ENCODE results near the gene LRRC8A. TPM values are rescaled to one million over a fixed set of nuclear protein-coding genes. Genes with fewer than 3 reads are reported as not detected.

Gene LRRC8A
- total RNA-seq, 2 donors from 2014 or later = 19.2 to 20.1 TPM

DNA sequence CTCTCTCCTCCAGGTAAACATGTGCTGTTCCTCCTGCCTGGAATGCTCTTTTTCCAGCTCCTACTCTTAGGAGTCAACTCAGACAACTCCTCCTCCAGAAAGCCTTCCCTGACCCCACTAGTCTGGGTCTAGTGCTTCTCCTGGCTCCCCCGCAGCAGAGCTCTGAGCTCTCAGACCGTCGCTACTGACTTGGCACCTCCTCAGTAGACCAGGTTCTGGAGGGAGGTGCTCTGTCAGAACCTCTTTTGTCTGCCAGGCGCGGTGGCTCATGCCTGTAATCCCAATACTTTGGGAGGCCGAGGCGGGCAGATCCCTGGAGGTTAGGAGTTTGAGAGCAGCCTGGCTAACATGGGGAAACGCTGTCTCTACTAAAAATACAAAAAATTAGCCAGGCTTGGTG lies 3.4 kb downstream of the LRRC8A start:
- DNase-seq = no peak
- Mint-ChIP-seq H3K9me3 (no peaks in the 10 kb centered on the region), H3K4me3 (no peak overlapping the region), H3K36me3 (ENCODE audit: insufficient read depth in 2 of 2) (peaks cover 0 to 11% of the 10 kb centered on the region in 2 donors), H3K27me3 (ENCODE audit: low read depth) (no peaks in the 10 kb centered on the region), H3K27ac (peak overlapping the region; percentile 85), H3K4me1 (ENCODE audit: low read depth) (peaks cover 50% of the 10 kb centered on the region)
- no peak for ATAC-seq (replicated peaks in 1 of 2)

- DNase-seq = no peak
- no peak overlapping the region for H3K4me3 Mint-ChIP-seq
- H3K4me1 Mint-ChIP-seq (ENCODE audit: low read depth) = peaks cover 46% of the 10 kb centered on the region
- peak overlapping the region; percentile 85 for H3K27ac Mint-ChIP-seq
- H3K9me3 Mint-ChIP-seq = no peaks in the 10 kb centered on the region
- no peaks in the 10 kb centered on the region for H3K27me3 Mint-ChIP-seq (ENCODE audit: low read depth)
- ATAC-seq (replicated peaks in 1 of 2) = no peak
- H3K36me3 Mint-ChIP-seq (ENCODE audit: insufficient read depth in 2 of 2) = peaks cover 0 to 10% of the 10 kb centered on the region in 2 donors
Measured at GRCh38 chr9:128885798-128886197, 3.9 kb downstream of the LRRC8A start.

DNA sequence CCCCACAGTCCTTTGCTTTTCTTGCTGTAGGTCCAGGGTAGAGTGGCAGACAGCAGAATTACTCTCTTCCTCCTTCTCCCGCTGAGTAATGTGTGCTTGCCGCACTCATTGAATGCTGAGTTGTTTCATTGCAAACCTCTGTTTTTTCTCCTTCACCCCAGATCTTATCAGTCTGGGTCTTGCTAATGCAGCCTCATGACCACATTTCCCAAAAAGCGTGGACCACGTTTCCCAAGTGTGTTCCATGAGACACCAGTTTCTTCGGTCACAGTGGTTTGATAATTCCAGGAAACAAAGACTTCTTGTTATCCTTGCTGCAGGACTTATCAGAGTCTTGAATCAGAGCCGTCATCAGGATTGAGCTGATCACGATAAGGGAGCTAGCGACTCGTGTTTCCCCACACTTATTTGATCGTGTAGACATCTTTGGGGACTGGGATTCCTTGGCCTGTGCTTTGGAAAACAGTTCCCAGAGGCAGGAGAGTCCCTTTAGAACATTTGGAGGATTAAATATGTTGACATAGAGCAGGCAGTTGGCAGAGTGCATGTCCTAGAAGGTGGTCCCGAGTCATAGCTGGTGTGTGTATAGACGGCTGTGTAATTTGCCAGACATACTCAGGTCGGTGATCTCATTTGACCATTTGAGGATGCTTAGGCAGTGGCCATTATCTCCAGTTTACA lies 4.4 kb downstream of the LRRC8A start:
- Mint-ChIP-seq H3K4me1 (ENCODE audit: low read depth) (peaks cover 41% of the 10 kb centered on the region), H3K27ac (no peak overlapping the region), H3K4me3 (no peak overlapping the region)

GRCh38 chr9:128887049-128887448 lies 5.1 kb downstream of the LRRC8A start:
- H3K4me3 Mint-ChIP-seq = no peak overlapping the region
- no peak overlapping the region for H3K27ac Mint-ChIP-seq
- peaks cover 0 to 10% of the 10 kb centered on the region in 2 donors for H3K36me3 Mint-ChIP-seq (ENCODE audit: insufficient read depth in 2 of 2)
- ATAC-seq (replicated peaks in 1 of 2) (no peak), DNase-seq (no peak)
- H3K4me1 Mint-ChIP-seq (ENCODE audit: low read depth) = peaks cover 47% of the 10 kb centered on the region
- H3K27me3 Mint-ChIP-seq (ENCODE audit: low read depth) = no peaks in the 10 kb centered on the region
- H3K9me3 Mint-ChIP-seq = no peaks in the 10 kb centered on the region

More for the DNA sequence above, 4.4 kb downstream of the LRRC8A start:
- Mint-ChIP-seq H3K9me3 (no peaks in the 10 kb centered on the region), H3K36me3 (ENCODE audit: insufficient read depth in 2 of 2) (peaks cover 0 to 10% of the 10 kb centered on the region in 2 donors), H3K27me3 (ENCODE audit: low read depth) (no peaks in the 10 kb centered on the region)
- DNase-seq = no peak
- ATAC-seq (replicated peaks in 1 of 2) = no peak

- H3K9me3 Mint-ChIP-seq = no peaks in the 10 kb centered on the region
- DNase-seq = no peak
- H3K27ac Mint-ChIP-seq = no peak overlapping the region
- peaks cover 48% of the 10 kb centered on the region for H3K4me1 Mint-ChIP-seq (ENCODE audit: low read depth)
- no peaks in the 10 kb centered on the region for H3K27me3 Mint-ChIP-seq (ENCODE audit: low read depth)
- H3K4me3 Mint-ChIP-seq = no peak overlapping the region
- no peak for ATAC-seq (replicated peaks in 1 of 2)
- peaks cover 0 to 7% of the 10 kb centered on the region in 2 donors for H3K36me3 Mint-ChIP-seq (ENCODE audit: insufficient read depth in 2 of 2)
Measured at GRCh38 chr9:128887914-128888350, 6.0 kb downstream of the LRRC8A start.

DNA sequence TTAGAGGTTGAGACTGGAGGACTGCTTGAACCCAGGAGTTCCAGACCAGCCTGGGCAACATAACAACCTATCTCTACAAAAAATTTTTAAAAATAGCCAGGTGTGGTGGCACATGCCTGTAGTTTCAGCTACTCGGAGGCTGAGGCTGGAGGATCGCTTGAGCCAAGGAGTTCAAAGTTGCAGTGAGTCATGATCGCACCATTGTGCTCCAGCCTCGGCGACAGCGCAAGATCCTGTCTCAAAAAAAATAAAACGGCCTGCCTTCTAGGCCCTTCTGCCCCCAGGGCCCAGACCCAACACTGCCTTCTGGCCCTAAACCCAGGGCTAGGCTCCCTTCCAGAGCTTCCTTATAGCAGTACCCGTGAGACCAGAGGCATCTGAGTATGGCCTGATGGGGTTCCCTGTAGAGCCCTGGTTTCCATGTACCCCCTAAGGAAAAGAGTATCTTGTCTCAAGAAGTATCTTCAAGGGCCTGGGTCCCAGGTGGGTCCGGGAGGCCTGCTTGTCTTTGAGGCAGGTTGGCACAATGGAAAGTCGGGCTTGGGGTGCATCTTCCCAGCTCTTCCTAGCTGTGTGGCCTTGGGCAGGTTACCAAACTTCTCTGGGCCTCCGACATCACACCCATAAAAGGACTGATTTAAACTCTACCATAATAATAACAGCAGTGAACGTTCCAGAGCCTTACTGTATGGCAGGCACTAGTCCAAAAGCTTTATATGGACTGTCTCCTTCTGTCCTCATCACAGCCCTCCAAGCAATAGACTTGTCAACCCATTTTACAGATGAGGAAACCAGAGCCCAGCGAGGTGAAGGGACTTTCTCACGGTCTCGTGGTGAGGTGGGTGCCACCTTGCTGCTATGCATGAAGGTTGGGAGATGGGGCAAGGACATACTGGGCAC lies 9.6 kb downstream of the LRRC8A start:
- Mint-ChIP-seq H3K36me3 (ENCODE audit: insufficient read depth in 2 of 2) (peaks cover 3 to 8% of the 10 kb centered on the region in 2 donors), H3K4me1 (ENCODE audit: low read depth) (peaks cover 40% of the 10 kb centered on the region), H3K9me3 (no peaks in the 10 kb centered on the region), H3K4me3 (no peak overlapping the region), H3K27ac (peak overlapping the region; percentile 18), H3K27me3 (ENCODE audit: low read depth) (no peaks in the 10 kb centered on the region)
- ATAC-seq (replicated peaks in 1 of 2) = no peak
- DNase-seq = no peak

DNA sequence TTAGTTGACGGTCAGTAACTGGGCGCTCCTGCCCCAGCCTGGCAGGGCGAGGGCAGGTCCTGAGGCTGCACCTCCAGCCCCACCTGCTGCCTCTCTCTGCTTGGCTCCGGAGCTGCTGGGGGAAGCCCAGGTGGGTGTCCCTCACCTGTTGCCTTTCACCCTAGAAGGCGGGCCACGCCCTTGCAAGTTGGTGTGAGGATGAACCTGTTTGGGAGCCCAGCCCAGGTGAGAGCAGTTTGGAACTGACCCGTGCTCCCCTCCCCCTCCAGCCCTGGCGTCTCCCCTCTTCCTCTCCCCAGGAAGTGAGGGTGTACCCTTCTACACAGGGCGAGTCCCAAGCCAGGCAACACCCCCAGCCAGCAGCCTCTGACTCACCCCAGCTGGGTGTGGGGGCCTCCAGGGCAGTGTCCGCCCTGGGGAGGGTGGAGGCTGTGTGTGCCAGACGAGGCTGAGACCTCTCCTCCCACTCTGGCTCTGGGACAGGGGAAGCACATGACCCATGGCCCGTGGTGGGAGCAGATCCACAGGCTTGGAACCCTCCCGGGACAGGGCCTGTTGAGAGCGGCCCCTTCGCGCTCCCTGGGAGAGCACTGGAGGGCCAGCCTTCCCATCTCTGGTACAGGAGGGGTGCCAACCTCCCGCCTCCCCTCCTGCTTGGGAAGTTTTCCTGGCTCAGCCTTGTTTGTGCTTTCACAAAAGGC lies 10.4 kb downstream of the LRRC8A start:
- Mint-ChIP-seq H3K4me1 (ENCODE audit: low read depth) (peaks cover 43% of the 10 kb centered on the region), H3K27ac (no peak overlapping the region)
- peak; percentile 79 to 84 for ATAC-seq (replicated peaks in 1 of 2)

DNA sequence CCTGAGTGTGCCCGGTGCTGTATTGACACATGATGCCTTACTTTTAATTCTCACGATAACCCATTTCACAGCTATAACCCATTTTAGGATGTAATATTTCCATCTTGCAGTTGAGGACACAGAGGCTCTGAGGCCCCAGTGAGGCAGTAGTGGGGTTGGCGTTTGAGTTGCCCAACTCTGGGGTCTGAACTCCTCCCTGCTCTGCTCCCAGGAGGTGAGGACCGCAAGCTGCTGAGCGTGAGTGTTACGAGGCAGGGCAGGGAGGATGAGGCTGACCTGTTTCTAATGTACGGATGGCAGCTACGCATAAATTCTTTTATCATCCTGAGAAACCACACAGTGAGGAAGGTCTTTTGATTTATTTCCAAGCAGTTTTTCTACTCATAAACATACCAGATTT lies 11.4 kb downstream of the LRRC8A start:
- no peak overlapping the region for H3K4me3 Mint-ChIP-seq
- no peaks in the 10 kb centered on the region for H3K9me3 Mint-ChIP-seq
- peak overlapping the region; percentile 5 for H3K27ac Mint-ChIP-seq
- H3K27me3 Mint-ChIP-seq (ENCODE audit: low read depth) = no peaks in the 10 kb centered on the region
- H3K4me1 Mint-ChIP-seq (ENCODE audit: low read depth) = peaks cover 51% of the 10 kb centered on the region
- peaks cover 3 to 15% of the 10 kb centered on the region in 2 donors for H3K36me3 Mint-ChIP-seq (ENCODE audit: insufficient read depth in 2 of 2)
- DNase-seq (no peak), ATAC-seq (replicated peaks in 1 of 2) (no peak)

More for the DNA sequence above, 10.4 kb downstream of the LRRC8A start:
- H3K27me3 Mint-ChIP-seq (ENCODE audit: low read depth) = no peaks in the 10 kb centered on the region
- peaks cover 3 to 10% of the 10 kb centered on the region in 2 donors for H3K36me3 Mint-ChIP-seq (ENCODE audit: insufficient read depth in 2 of 2)
- peak in 1 of 2 donors; percentile 25 for DNase-seq
- no peaks in the 10 kb centered on the region for H3K9me3 Mint-ChIP-seq
- no peak overlapping the region for H3K4me3 Mint-ChIP-seq

- Mint-ChIP-seq H3K9me3 (no peaks in the 10 kb centered on the region), H3K4me3 (no peak overlapping the region), H3K27ac (peak overlapping the region; percentile 35), H3K4me1 (ENCODE audit: low read depth) (peaks cover 60% of the 10 kb centered on the region), H3K27me3 (ENCODE audit: low read depth) (no peaks in the 10 kb centered on the region), H3K36me3 (ENCODE audit: insufficient read depth in 2 of 2) (peaks cover 3 to 12% of the 10 kb centered on the region in 2 donors)
- no peak for DNase-seq
- ATAC-seq (replicated peaks in 1 of 2) = no peak
Measured at GRCh38 chr9:128894764-128895163, 12.8 kb downstream of the LRRC8A start.

- Mint-ChIP-seq H3K4me3 (no peak overlapping the region), H3K4me1 (ENCODE audit: low read depth) (peaks cover 68% of the 10 kb centered on the region)
Measured at GRCh38 chr9:128895556-128895955, 13.6 kb downstream of the LRRC8A start.

DNA sequence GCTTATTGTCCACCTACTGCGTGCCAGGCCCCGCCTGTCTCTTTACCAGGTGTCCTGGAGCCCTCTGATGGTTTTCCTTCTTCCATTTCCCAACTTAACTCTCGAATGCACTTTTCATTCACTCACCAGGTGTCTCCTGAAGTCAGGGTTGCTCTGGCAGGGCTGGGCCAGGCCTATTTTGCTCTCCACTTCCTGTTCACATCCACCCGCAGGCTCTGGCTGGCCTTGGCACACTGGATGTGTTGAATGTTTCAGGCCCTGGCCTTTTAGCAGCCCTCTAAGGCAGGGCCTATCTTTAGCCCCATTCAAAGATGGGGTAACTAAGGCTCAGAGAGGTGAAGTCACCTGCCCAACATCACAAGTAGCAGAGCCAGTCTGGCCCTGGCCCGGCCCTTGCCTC lies 16.4 kb downstream of the LRRC8A start:
- Mint-ChIP-seq H3K36me3 (ENCODE audit: insufficient read depth in 2 of 2) (peaks cover 3 to 10% of the 10 kb centered on the region in 2 donors), H3K4me1 (ENCODE audit: low read depth) (peaks cover 75% of the 10 kb centered on the region), H3K4me3 (no peak overlapping the region), H3K9me3 (no peaks in the 10 kb centered on the region), H3K27me3 (ENCODE audit: low read depth) (no peaks in the 10 kb centered on the region), H3K27ac (peak overlapping the region; percentile 58)
- DNase-seq = no peak
- ATAC-seq (replicated peaks in 1 of 2) = no peak

More at GRCh38 chr9:128895556-128895955, 13.6 kb downstream of the LRRC8A start:
- no peak for DNase-seq
- peak overlapping the region; percentile 42 for H3K27ac Mint-ChIP-seq
- peaks cover 3 to 10% of the 10 kb centered on the region in 2 donors for H3K36me3 Mint-ChIP-seq (ENCODE audit: insufficient read depth in 2 of 2)
- no peaks in the 10 kb centered on the region for H3K9me3 Mint-ChIP-seq
- no peak for ATAC-seq (replicated peaks in 1 of 2)
- H3K27me3 Mint-ChIP-seq (ENCODE audit: low read depth) = no peaks in the 10 kb centered on the region

- peaks cover 79% of the 10 kb centered on the region for H3K4me1 Mint-ChIP-seq (ENCODE audit: low read depth)
- peaks cover 3 to 10% of the 10 kb centered on the region in 2 donors for H3K36me3 Mint-ChIP-seq (ENCODE audit: insufficient read depth in 2 of 2)
- H3K27ac Mint-ChIP-seq = peak overlapping the region; percentile 97
Measured at GRCh38 chr9:128898845-128899565, 17.1 kb downstream of the LRRC8A start.

More at GRCh38 chr9:128898845-128899565, 17.1 kb downstream of the LRRC8A start:
- H3K9me3 Mint-ChIP-seq = no peaks in the 10 kb centered on the region
- H3K27me3 Mint-ChIP-seq (ENCODE audit: low read depth) = no peaks in the 10 kb centered on the region
- no peak for ATAC-seq (replicated peaks in 1 of 2)
- DNase-seq = no peak
- peak overlapping the region; percentile 73 to 76 for H3K4me3 Mint-ChIP-seq

Measured in activated T-cell treated with anti-CD3 and anti-CD28 coated beads, Interleukin-2, amount 50 U/mL, for 72 hours (primary cell).